HEK293 (cell line): ENCODE measurements around the gene CDC42EP1.
A peak's percentile ranks its signal among the peaks of the same experiment; 100 is the strongest.

Experiments used
- ATF2 ChIP-seq: fragments of 450-650 bp; formaldehyde crosslinking; IDR thresholded peaks from 2 replicates; pipeline ENCODE4 v1.5.1; 2016; ENCODE audit warnings: missing biosample characterization, missing genetic modification characterization, low read depth
- CTCF ChIP-seq: fragments of 450-650 bp; formaldehyde crosslinking; IDR thresholded peaks from 2 replicates; pipeline ENCODE4 v1.5.1; 2016; ENCODE audit warnings: missing biosample characterization, missing genetic modification characterization
- HOXD13 ChIP-seq: sonication (generic); formaldehyde crosslinking; IDR thresholded peaks from 2 replicates; pipeline ENCODE4 v1.8.0; 2022; ENCODE audit warnings: missing genetic modification reagents, borderline replicate concordance
- KLF10 ChIP-seq: fragments of 450-650 bp; IDR thresholded peaks from 2 replicates; pipeline ENCODE4 v1.5.1; 2018; ENCODE audit warnings: missing biosample characterization, mild to moderate bottlenecking, missing genetic modification characterization
- KLF17 ChIP-seq: fragments of 450-650 bp; formaldehyde crosslinking; IDR thresholded peaks from 2 replicates; pipeline ENCODE4 v1.5.1; 2016; ENCODE audit warnings: missing biosample characterization, missing genetic modification characterization
- MZF1 ChIP-seq: fragments of 450-650 bp; formaldehyde crosslinking; IDR thresholded peaks from 2 replicates; pipeline ENCODE4 v1.5.1; 2017; ENCODE audit warnings: missing biosample characterization, missing genetic modification characterization, borderline replicate concordance
- OVOL3 ChIP-seq: fragments of 450-650 bp; formaldehyde crosslinking; IDR thresholded peaks from 2 replicates; pipeline ENCODE4 v1.5.1; 2016; ENCODE audit warnings: missing biosample characterization, missing genetic modification characterization
- PRDM1 ChIP-seq: fragments of 450-650 bp; formaldehyde crosslinking; IDR thresholded peaks from 2 replicates; pipeline ENCODE4; 2016; ENCODE audit warnings: missing biosample characterization, missing genetic modification characterization
- PRDM10 ChIP-seq: fragments of 450-650 bp; formaldehyde crosslinking; IDR thresholded peaks from 2 replicates; pipeline ENCODE4 v1.5.1; 2016; ENCODE audit warnings: missing biosample characterization, missing genetic modification characterization
- ZBTB44 ChIP-seq: fragments of 450-650 bp; IDR thresholded peaks from 2 replicates; pipeline ENCODE4 v1.5.1; 2018; ENCODE audit warnings: missing biosample characterization, mild to moderate bottlenecking, missing genetic modification characterization
- ZBTB8A ChIP-seq: fragments of 450-650 bp; formaldehyde crosslinking; IDR thresholded peaks from 2 replicates; pipeline ENCODE4 v1.5.1; 2016; ENCODE audit warnings: missing biosample characterization, missing genetic modification characterization
- ZNF10 ChIP-seq: fragments of 450-650 bp; formaldehyde crosslinking; IDR thresholded peaks from 2 replicates; pipeline ENCODE4 v1.5.1; 2017; ENCODE audit warnings: missing biosample characterization, missing genetic modification characterization
- ZNF121 ChIP-seq: fragments of 450-650 bp; formaldehyde crosslinking; IDR thresholded peaks from 2 replicates; pipeline ENCODE4 v1.5.1; 2016; ENCODE audit warnings: missing biosample characterization, missing genetic modification characterization
- ZNF138 ChIP-seq: fragments of 450-650 bp; formaldehyde crosslinking; IDR thresholded peaks from 2 replicates; pipeline ENCODE4 v1.5.1; 2016; ENCODE audit warnings: missing biosample characterization, missing genetic modification characterization, borderline replicate concordance
- ZNF146 ChIP-seq: fragments of 450-650 bp; formaldehyde crosslinking; IDR thresholded peaks from 2 replicates; pipeline ENCODE4 v1.5.1; 2016; ENCODE audit warnings: missing biosample characterization, missing genetic modification characterization
- ZNF223 ChIP-seq: fragments of 450-650 bp; formaldehyde crosslinking; IDR thresholded peaks from 2 replicates; pipeline ENCODE4 v1.5.1; 2016; ENCODE audit warnings: missing biosample characterization, missing genetic modification characterization
- ZNF324 ChIP-seq: fragments of 450-650 bp; formaldehyde crosslinking; IDR thresholded peaks from 2 replicates; pipeline ENCODE4 v1.5.1; 2016; ENCODE audit warnings: missing biosample characterization, missing genetic modification characterization
- ZNF335 ChIP-seq: fragments of 450-650 bp; formaldehyde crosslinking; conservative IDR thresholded peaks from 2 replicates; pipeline ENCODE4 v1.5.1; 2016; ENCODE audit warnings: missing biosample characterization, missing genetic modification characterization
- ZNF394 ChIP-seq: fragments of 450-650 bp; formaldehyde crosslinking; IDR thresholded peaks from 2 replicates; pipeline ENCODE4 v1.5.1; 2016; ENCODE audit warnings: missing biosample characterization, missing genetic modification characterization, mild to moderate bottlenecking, moderate library complexity, borderline replicate concordance
- ZNF398 ChIP-seq: fragments of 450-650 bp; formaldehyde crosslinking; IDR thresholded peaks from 2 replicates; pipeline ENCODE4 v1.5.1; 2017; ENCODE audit warnings: missing biosample characterization, missing genetic modification characterization
- ZNF488 ChIP-seq: fragments of 450-650 bp; formaldehyde crosslinking; IDR thresholded peaks from 2 replicates; pipeline ENCODE4 v1.5.1; 2016; ENCODE audit warnings: missing biosample characterization, missing genetic modification characterization
- ZNF626 ChIP-seq: fragments of 450-650 bp; sonication (Bioruptor Pico); formaldehyde crosslinking; IDR thresholded peaks from 2 replicates; pipeline ENCODE4 v1.5.1; 2018; ENCODE audit warnings: missing biosample characterization, missing genetic modification characterization, inconsistent platforms
- ZNF76 ChIP-seq: fragments of 450-650 bp; formaldehyde crosslinking; IDR thresholded peaks from 2 replicates; pipeline ENCODE4; 2016; ENCODE audit warnings: low read depth, missing biosample characterization, missing genetic modification characterization, borderline replicate concordance
- ZSCAN16 ChIP-seq: fragments of 450-650 bp; formaldehyde crosslinking; IDR thresholded peaks from 2 replicates; pipeline ENCODE4 v1.5.1; 2016; ENCODE audit warnings: missing biosample characterization, missing genetic modification characterization
- ZSCAN18 ChIP-seq: fragments of 450-650 bp; formaldehyde crosslinking; IDR thresholded peaks from 2 replicates; pipeline ENCODE4 v1.5.1; 2016; ENCODE audit warnings: missing biosample characterization, missing genetic modification characterization

The CDC42EP1 gene

GRCh38 chr22:37538590-37539357, 21.5 kb upstream of the CDC42EP1 start (continued):
- TF ChIP-seq ATF2 (no peak), KLF10 (peak; percentile 39; the same call in 1 of the 2 replicates), ZNF223 (tag by site-specific recombination) (no peak), MZF1 (no peak), ZNF324 (0 out of 2 replicates have a peak, but pooled peaks have one; percentile 8), ZNF76 (tag by site-specific recombination) (0 out of 2 replicates have a peak, but pooled peaks have one; percentile 23), ZSCAN16 (tag by site-specific recombination) (no peak), ZNF10 (tag by site-specific recombination) (no peak), CTCF (tag by site-specific recombination) (peak; percentile 100), ZNF335 (peak; percentile 18; the same call in 1 of the 2 replicates), ZNF626 (tag by site-specific recombination) (no peak), ZNF146 (tag by site-specific recombination) (no peak), ZNF488 (no peak), KLF17 (tag by site-specific recombination) (peak; percentile 81), ZNF138 (tag by site-specific recombination) (no peak), HOXD13 (no peak), ZSCAN18 (no peak), PRDM1 (no peak), ZNF121 (tag by site-specific recombination) (peak; percentile 62; the same call in 1 of the 2 replicates), ZNF398 (tag by site-specific recombination) (no peak), PRDM10 (peak; percentile 89), OVOL3 (no peak), ZBTB8A (tag by site-specific recombination) (peak; percentile 48), ZNF394 (tag by site-specific recombination) (peak; percentile 36; the same call in 1 of the 2 replicates), ZBTB44 (tag by site-specific recombination) (no peak)
